HG03064 (cell line): ENCODE data around the gene SRP72.
A peak's percentile ranks its signal among the peaks of the same experiment; 100 is the strongest.

Experiments
- ATAC-seq: cut with Tn5 transposase; IDR thresholded peaks from one replicate; pipeline ENCODE4 v1.9.1; 2021; ENCODE audit warnings: low read depth; ENCODE audit not compliant: unreplicated experiment

SRP72 gene

DNA sequence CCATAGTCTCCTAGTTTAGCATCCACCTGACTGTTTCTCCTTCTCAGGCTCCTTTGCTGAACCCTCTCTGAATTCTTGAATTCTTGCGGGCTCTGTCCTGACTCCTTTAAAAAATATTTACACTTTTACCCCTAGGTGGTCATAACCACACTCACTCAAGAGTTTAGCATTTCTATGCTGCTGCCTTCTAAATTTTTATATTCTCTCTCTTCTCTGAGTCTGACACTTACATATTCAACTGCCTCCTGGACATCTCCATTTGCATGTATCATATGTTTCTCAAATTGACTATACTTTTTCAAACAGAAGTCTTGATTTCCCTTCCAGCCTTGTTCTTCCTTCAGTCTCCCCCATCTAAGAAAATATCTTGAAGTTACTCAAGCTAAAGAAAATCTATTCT, 69.7 kb downstream of the SRP72 start:
- ATAC-seq: no peak

GRCh38 chr4:56540826-56541225, 73.4 kb downstream of the SRP72 start:
- no peak for ATAC-seq

DNA sequence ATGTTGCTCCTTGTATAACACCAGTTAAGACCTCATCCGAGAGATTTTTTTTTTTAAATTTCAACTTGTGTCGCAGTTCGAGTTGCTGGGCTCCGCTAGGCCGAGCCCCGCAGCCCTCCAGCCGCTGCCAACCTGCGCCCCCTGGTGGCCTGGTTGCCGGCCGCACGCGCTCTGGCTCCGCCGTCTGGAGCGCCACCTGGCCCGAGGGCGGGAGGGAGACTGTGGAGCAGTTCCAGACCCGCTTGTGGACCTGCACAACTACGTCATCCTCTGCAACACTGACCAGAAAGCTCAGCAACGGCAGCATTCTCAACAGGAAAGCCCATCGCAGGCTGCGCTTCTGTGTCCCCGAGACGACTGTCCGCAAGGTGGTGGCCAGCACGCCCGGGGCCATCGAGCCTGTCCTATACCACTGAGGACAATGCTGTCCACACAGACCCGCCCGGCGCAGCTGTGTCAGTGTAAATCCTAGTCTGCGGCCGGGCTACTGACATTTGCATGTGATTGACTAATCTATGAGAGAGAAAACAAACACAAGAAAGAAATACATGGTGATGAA, 77.2 kb downstream of the SRP72 start:
- ATAC-seq: peak; percentile 99

GRCh38 chr4:56550642-56551041, 83.2 kb downstream of the SRP72 start:
- no peak for ATAC-seq

- no peak for ATAC-seq
Measured at GRCh38 chr4:56551516-56551915, 84.1 kb downstream of the SRP72 start.

GRCh38 chr4:56552273-56552672, 84.9 kb downstream of the SRP72 start:
- ATAC-seq: no peak
